CD4-positive, alpha-beta T cell (primary cell): ENCODE measurements around the gene SOX5. TPM values are rescaled to one million over a fixed set of nuclear protein-coding genes. Genes with fewer than 3 reads are reported as not detected.

Source experiments
- ATAC-seq: fragments of 200-7000 bp; cut with Tn5 transposase; one replicate; pipeline ENCODE4 v1.10.0; 2022; ENCODE audit warnings: mild to moderate bottlenecking; ENCODE audit not compliant: poor library complexity
- CTCF ChIA-PET: fragments of 350-600 bp; sonication (Branson Sonifier 250); formaldehyde crosslinking; loops from one replicate; lab custom pipeline; 2021; ENCODE audit warnings: antibody characterized with exemption, inconsistent platforms; lab: Charles Lee
- POLR2A ChIA-PET: fragments of 350-600 bp; sonication (Branson Sonifier 250); formaldehyde crosslinking; loops from one replicate; lab custom pipeline; 2021; ENCODE audit warnings: antibody characterized with exemption, inconsistent platforms; lab: Charles Lee
- DNase-seq, 14 experiments: peaks; one replicate each; pipeline ENCODE4 v3.0.0-alpha.2; 2013 to 2020; ENCODE audit warnings: mixed read lengths in 2 of 14
- H3K27ac ChIP-seq, 2 donors: one replicate each; pipeline versions ENCODE4 v1.5.1 to v1.7.0; 2013; ENCODE audit warnings: low read length in 2 of 2, low read depth in 1 of 2, mild to moderate bottlenecking in 1 of 2
- H3K27me3 ChIP-seq, 2 experiments: 1 replicate in 1 of 2; 2 replicates in 1 of 2; pipeline versions ENCODE4 v1.6.1 to v1.7.0; 2013; ENCODE audit warnings: low read length in 2 of 2, control low read depth in 1 of 2, mild to moderate bottlenecking in 1 of 2, moderate library complexity in 1 of 2; ENCODE audit not compliant: insufficient read depth in 2 of 2, control insufficient read depth in 1 of 2
- H3K36me3 ChIP-seq: one replicate; pipeline ENCODE4 v1.6.1; 2013; ENCODE audit warnings: low read length, control low read depth; ENCODE audit not compliant: insufficient read depth
- H3K4me1 ChIP-seq: one replicate; pipeline ENCODE4 v1.6.1; 2013; ENCODE audit warnings: low read length, control low read depth; ENCODE audit not compliant: insufficient read depth
- H3K4me3 ChIP-seq: one replicate; pipeline ENCODE4 v1.5.1; 2013; ENCODE audit warnings: mild to moderate bottlenecking, low read length, moderate library complexity
- H3K9me3 ChIP-seq, 2 experiments: 1 replicate in 1 of 2; 2 replicates in 1 of 2; pipeline versions ENCODE4 v1.6.1 to v1.7.0; 2013; ENCODE audit warnings: low read length in 2 of 2, mild to moderate bottlenecking in 2 of 2, control low read depth in 1 of 2, moderate library complexity in 1 of 2; ENCODE audit not compliant: control insufficient read depth in 1 of 2, insufficient read depth in 1 of 2
- H3K27ac Mint-ChIP-seq: one replicate; pipeline ENCODE4 v1.8.0; 2020; ENCODE audit warnings: mixed read lengths
- H3K27me3 Mint-ChIP-seq: one replicate; pipeline ENCODE4 v1.8.0; 2021; ENCODE audit warnings: mixed read lengths
- H3K36me3 Mint-ChIP-seq: one replicate; pipeline ENCODE4 v1.8.0; 2021; ENCODE audit warnings: low read depth, mixed read lengths
- H3K4me1 Mint-ChIP-seq: one replicate; pipeline ENCODE4 v1.8.0; 2021; ENCODE audit warnings: low read depth, mixed read lengths
- H3K4me3 Mint-ChIP-seq: one replicate; pipeline ENCODE4 v1.8.0; 2020; ENCODE audit warnings: mild to moderate bottlenecking, mixed read lengths
- H3K9me3 Mint-ChIP-seq: one replicate; pipeline ENCODE4 v1.8.0; 2020; ENCODE audit warnings: mixed read lengths
- CTCF ChIP-seq: fragments of 200-600 bp; IDR thresholded peaks from one replicate; pipeline ENCODE4 v1.8.0; 2022; ENCODE audit warnings: antibody characterized with exemption, mild to moderate bottlenecking
- intact Hi-C, 2 experiments: fragments of 100-400 bp; cut with DNase I in 1 of 2; cut with micrococcal nuclease in 1 of 2; formaldehyde crosslinking; loops; one replicate each; pipeline versions ENCODE4 v1.15.1 to v1.9.0; 2023 to 2025; cut with DNase I, micrococcal nuclease
- total RNA-seq, 174 experiments: library from RNA in 2 of 174; stranded (reverse) in 2 of 174; gene quantifications; one replicate each; pipeline ENCODE4 v1.2.3 and lab custom pipeline; 2021 to 2026

SOX5 gene
- total RNA-seq, 2 experiments from 2014 or later: not detected

- no peak overlapping the region for H3K4me3 Mint-ChIP-seq
- Histone ChIP-seq H3K36me3 (no peaks in the 10 kb centered on the region), H3K9me3 (peaks cover 0 to 5% of the 10 kb centered on the region in 2 experiments), H3K27me3 (no peaks in the 10 kb centered on the region), H3K4me3 (no peak overlapping the region), H3K27ac (no peak overlapping the region), H3K4me1 (no peaks in the 10 kb centered on the region)
- DNase-seq (no peak), ATAC-seq (no peak)
- ChIA-PET CTCF (no interaction called here), POLR2A (no interaction called here)
- no peak overlapping the region for H3K27ac Mint-ChIP-seq
- H3K36me3 Mint-ChIP-seq: no peaks in the 10 kb centered on the region
- no peak for TF ChIP-seq CTCF
- H3K27me3 Mint-ChIP-seq: no peaks in the 10 kb centered on the region
- no peaks in the 10 kb centered on the region for H3K9me3 Mint-ChIP-seq
- H3K4me1 Mint-ChIP-seq: no peaks in the 10 kb centered on the region
- intact Hi-C loops: no loop called here
Observed at GRCh38 chr12:23813206-23813605, 136.3 kb downstream of the SOX5 start.

DNA sequence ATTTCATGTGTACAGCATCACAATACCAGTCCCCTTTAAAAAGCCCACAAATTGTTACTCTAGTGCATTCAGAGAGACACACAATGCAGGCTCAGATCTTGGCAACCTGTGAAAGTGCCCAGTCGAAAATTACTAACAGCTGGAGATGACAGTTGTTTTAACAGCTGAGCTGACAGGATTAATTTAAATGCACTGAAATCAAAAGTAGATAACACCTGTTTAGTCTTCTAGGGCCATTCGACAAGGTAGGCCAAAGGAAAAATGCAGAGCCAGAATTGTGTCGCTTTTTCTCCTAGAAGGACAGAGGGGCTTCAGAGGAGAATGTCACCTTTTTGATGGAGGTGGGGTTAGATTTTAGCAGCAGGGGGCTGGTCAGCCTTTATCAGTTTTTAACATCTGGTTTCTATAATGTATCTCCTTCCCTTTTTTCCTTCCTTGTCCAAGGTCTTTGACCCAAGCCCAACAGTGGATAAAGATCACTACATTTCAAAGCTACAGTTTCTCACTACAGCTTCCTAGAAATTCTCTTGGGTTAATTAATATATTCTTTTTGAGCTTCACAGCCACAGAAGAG, 139.1 kb downstream of the SOX5 start:
- Histone ChIP-seq H3K27me3 (no peaks in the 10 kb centered on the region), H3K9me3 (no peaks in the 10 kb centered on the region), H3K36me3 (no peaks in the 10 kb centered on the region), H3K27ac (no peak overlapping the region), H3K4me1 (no peaks in the 10 kb centered on the region), H3K4me3 (no peak overlapping the region)
- Mint-ChIP-seq H3K9me3 (no peaks in the 10 kb centered on the region), H3K4me3 (no peak overlapping the region), H3K27ac (no peak overlapping the region), H3K27me3 (no peaks in the 10 kb centered on the region), H3K4me1 (no peaks in the 10 kb centered on the region), H3K36me3 (no peaks in the 10 kb centered on the region)
- CTCF ChIA-PET: no interaction called here
- DNase-seq: no peak
- TF ChIP-seq CTCF: no peak
- intact Hi-C loops: no loop called here
- no peak for ATAC-seq
- POLR2A ChIA-PET: no interaction called here

DNA sequence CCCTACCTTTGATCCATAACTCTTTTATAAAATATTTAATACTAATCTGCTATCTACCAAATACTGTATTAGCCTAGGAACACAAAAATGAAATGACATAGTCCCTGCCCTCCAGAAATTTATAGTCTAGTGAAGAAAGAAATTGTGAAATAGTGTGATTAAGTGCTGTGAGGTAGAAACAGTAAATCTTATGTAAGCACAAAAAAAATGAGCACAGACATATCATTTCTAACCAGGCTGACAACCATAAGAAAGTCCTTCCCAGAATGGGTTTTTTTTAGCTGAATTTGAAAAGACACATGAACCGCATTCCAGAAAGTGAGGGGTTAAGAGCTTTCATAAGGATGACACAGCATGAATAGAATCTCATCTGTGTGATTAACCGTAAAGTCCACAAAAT, 145.9 kb downstream of the SOX5 start:
- no peak for TF ChIP-seq CTCF
- Histone ChIP-seq H3K27ac (no peak overlapping the region), H3K36me3 (no peaks in the 10 kb centered on the region), H3K4me1 (no peaks in the 10 kb centered on the region), H3K4me3 (no peak overlapping the region), H3K27me3 (no peaks in the 10 kb centered on the region), H3K9me3 (peaks cover 0 to 4% of the 10 kb centered on the region in 2 experiments)
- no peak overlapping the region for H3K4me3 Mint-ChIP-seq
- CTCF ChIA-PET: interaction anchor here (0.6 kb wide), 1 partner anchor 88 kb away, joined by 4 read pairs; no protein-coding TSS in a partner anchor
- H3K4me1 Mint-ChIP-seq: no peaks in the 10 kb centered on the region
- POLR2A ChIA-PET: no interaction called here
- intact Hi-C loops: no loop called here
- ATAC-seq (no peak), DNase-seq (no peak)
- H3K36me3 Mint-ChIP-seq: no peaks in the 10 kb centered on the region
- no peaks in the 10 kb centered on the region for H3K9me3 Mint-ChIP-seq
- H3K27ac Mint-ChIP-seq: no peak overlapping the region
- H3K27me3 Mint-ChIP-seq: no peaks in the 10 kb centered on the region
